HEK293T (cell line): ENCODE results near the gene ANKRD33B.

Experiments
- BHLHE40 ChIP-seq: fragments of 450-650 bp; IDR thresholded peaks from 2 replicates; pipeline ENCODE4 v1.6.1; 2016; ENCODE audit warnings: mild to moderate bottlenecking, moderate library complexity, borderline replicate concordance
- FOXA1 ChIP-seq: fragments of 450-650 bp; IDR thresholded peaks from 2 replicates; pipeline ENCODE4 v1.6.1; 2016; ENCODE audit warnings: mild to moderate bottlenecking
- FOXK2 ChIP-seq: fragments of 450-650 bp; IDR thresholded peaks from 2 replicates; pipeline ENCODE4 v1.6.1; 2016; ENCODE audit warnings: mild to moderate bottlenecking
- FOXM1 ChIP-seq: fragments of 450-650 bp; IDR thresholded peaks from 2 replicates; pipeline ENCODE4 v1.6.1; 2017; ENCODE audit warnings: mild to moderate bottlenecking, borderline replicate concordance
- L3MBTL2 ChIP-seq: fragments of 450-650 bp; conservative IDR thresholded peaks from 2 replicates; pipeline ENCODE4 v1.6.1; 2016; ENCODE audit warnings: mild to moderate bottlenecking
- PKNOX1 ChIP-seq: fragments of 450-650 bp; IDR thresholded peaks from 2 replicates; pipeline ENCODE4 v1.6.1; 2016
- TARDBP ChIP-seq: fragments of 450-650 bp; IDR thresholded peaks from 2 replicates; pipeline ENCODE4 v1.6.1; 2016

- TF ChIP-seq BHLHE40 (no peak), FOXA1 (no peak), FOXM1 (no peak), FOXK2 (no peak), L3MBTL2 (no peak), PKNOX1 (no peak), TARDBP (no peak)
Observed at GRCh38 chr5:10540951-10541646, 22.8 kb upstream of the ANKRD33B start.
